Keratinocyte (primary cell): Measurements from ENCODE around the gene INTS1.

Source experiments
- EZH2 ChIP-seq: IDR thresholded peaks from one replicate; pipeline ENCODE4 v1.6.1; 2012; ENCODE audit warnings: inconsistent platforms, mild to moderate bottlenecking, low read length, moderate library complexity
- TF ChIP-seq, protein P1 (sequence below), 3 experiments: IDR thresholded peaks in 1 of 3; conservative IDR thresholded peaks in 1 of 3; optimal IDR thresholded peaks in 1 of 3; 2 replicates in 2 of 3; 3 replicates in 1 of 3; pipeline versions ENCODE3 to v1.5.1; 2011; ENCODE audit warnings: low read length in 3 of 3, mild to moderate bottlenecking in 3 of 3, moderate library complexity in 2 of 3, control low read depth in 1 of 3, inconsistent platforms in 1 of 3; ENCODE audit not compliant: insufficient read depth in 2 of 3; ENCODE audit errors: extremely low read depth in 1 of 3

DNA sequence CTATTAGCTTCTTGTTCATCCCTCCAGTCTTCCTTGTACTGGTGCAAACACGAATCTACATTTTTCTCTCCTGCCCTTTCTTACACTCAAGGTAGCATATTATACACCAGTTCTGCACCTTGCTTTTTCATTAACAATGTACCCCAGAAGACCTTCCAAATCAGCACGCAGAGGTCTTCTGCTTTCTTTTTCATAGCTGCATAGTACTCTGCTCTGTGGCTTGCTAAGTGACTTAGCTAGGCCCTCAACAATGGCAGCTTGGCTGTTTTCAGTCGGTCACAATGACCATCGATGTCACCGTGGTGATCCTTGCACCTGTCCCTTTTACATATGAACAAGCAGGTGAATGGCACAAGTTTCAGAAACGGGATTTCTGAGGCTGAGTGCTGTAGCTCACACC lies 21.2 kb upstream of the INTS1 start:
- no peak for TF ChIP-seq EZH2
- TF ChIP-seq, protein P1, sequence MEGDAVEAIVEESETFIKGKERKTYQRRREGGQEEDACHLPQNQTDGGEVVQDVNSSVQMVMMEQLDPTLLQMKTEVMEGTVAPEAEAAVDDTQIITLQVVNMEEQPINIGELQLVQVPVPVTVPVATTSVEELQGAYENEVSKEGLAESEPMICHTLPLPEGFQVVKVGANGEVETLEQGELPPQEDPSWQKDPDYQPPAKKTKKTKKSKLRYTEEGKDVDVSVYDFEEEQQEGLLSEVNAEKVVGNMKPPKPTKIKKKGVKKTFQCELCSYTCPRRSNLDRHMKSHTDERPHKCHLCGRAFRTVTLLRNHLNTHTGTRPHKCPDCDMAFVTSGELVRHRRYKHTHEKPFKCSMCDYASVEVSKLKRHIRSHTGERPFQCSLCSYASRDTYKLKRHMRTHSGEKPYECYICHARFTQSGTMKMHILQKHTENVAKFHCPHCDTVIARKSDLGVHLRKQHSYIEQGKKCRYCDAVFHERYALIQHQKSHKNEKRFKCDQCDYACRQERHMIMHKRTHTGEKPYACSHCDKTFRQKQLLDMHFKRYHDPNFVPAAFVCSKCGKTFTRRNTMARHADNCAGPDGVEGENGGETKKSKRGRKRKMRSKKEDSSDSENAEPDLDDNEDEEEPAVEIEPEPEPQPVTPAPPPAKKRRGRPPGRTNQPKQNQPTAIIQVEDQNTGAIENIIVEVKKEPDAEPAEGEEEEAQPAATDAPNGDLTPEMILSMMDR (optimal IDR thresholded peaks at IDR 0.05 in 1 of 3, IDR thresholded peaks at IDR 0.05 in 1 of 3, conservative IDR thresholded peaks at IDR 0.05 in 1 of 3; ENCODE audit: extremely low read depth in 1 of 3, insufficient read depth in 2 of 3, low read length in 3 of 3) = no peak
